ENCODE measurements around the gene MYOM1. TPM values are rescaled to one million over a fixed set of nuclear protein-coding genes. Genes with fewer than 3 reads are reported as not detected.

Gene MYOM1
- total and polyA plus RNA-seq, 7 donors, result 54.8 to 842 (median 388) TPM

GRCh38 chr18:3261373-3262233, 41.8 kb upstream of the MYOM1 start, which contains the start of gene MYL12B:
MYL12B (plus strand) TSS chr18:3262133; CDS start chr18:3272899, 10,766 bp downstream.
- no peak for TF ChIP-seq CTCF (IDR thresholded peaks at IDR 0.05)
- Histone ChIP-seq H3K27ac (peak within 1 kb of the TSS; percentile 99), H3K4me1 (peaks cover 68% of the 10 kb centered on the region), H3K4me3 (peak within 1 kb of the TSS; percentile 91), H3K9me3 (no peaks in the 10 kb centered on the region), H3K36me3 (ENCODE audit: insufficient read depth in 1 of 2, low read depth in 1 of 2) (peaks cover 0 to 26% of the 10 kb centered on the region in 2 donors), H3K27me3 (ENCODE audit: insufficient read depth in 3 of 3, low read length in 2 of 3) (no peaks in the 10 kb centered on the region)
- DNase-seq (peak; percentile 85 to 92), ATAC-seq (peak; percentile 83 to 88 (median 86))
- 0 to 1% (median 0%) methylated on average over 62 to 84 of the region's 84 CpGs for WGBS, 3 donors
- intact Hi-C loops (cut with DNase I), result loop anchor here (5.0 kb wide), 2 partner anchors 186 to 191 kb away; partner anchors contain the start of gene TGIF1 (in 1 of the 2)

- H3K4me3 ChIP-seq, result peak overlapping the region; percentile 91
- DNase-seq, result no peak
- TF ChIP-seq CTCF (IDR thresholded peaks at IDR 0.05), result no peak
- intact Hi-C loops (cut with DNase I), result loop anchor here (5.0 kb wide), 2 partner anchors 186 to 191 kb away; partner anchors contain the start of gene TGIF1 (in 1 of the 2)
- peak overlapping the region; percentile 99 for H3K27ac ChIP-seq
- H3K36me3 ChIP-seq (ENCODE audit: insufficient read depth in 1 of 2, low read depth in 1 of 2), result peaks cover 0 to 32% of the 10 kb centered on the region in 2 donors
- no peaks in the 10 kb centered on the region for H3K9me3 ChIP-seq
- ATAC-seq, result peak in 3 of 4 donors; percentile 1 to 17 (median 16)
- 9 to 12% (median 10%) methylated on average over 5 of the region's 5 CpGs for WGBS, 3 donors
- peaks cover 68% of the 10 kb centered on the region for H3K4me1 ChIP-seq
- no peaks in the 10 kb centered on the region for H3K27me3 ChIP-seq (ENCODE audit: insufficient read depth in 3 of 3, low read length in 2 of 3)
These were observed 41.2 kb upstream of the MYOM1 start for GRCh38 chr18:3260995-3261372.

GRCh38 chr18:3257627-3258120, 37.9 kb upstream of the MYOM1 start:
- Histone ChIP-seq H3K36me3 (ENCODE audit: insufficient read depth in 1 of 2, low read depth in 1 of 2) (peaks cover 16 to 61% of the 10 kb centered on the region in 2 donors), H3K27ac (peak overlapping the region; percentile 99), H3K4me1 (peaks cover 63% of the 10 kb centered on the region), H3K27me3 (ENCODE audit: insufficient read depth in 3 of 3, low read length in 2 of 3) (no peaks in the 10 kb centered on the region), H3K9me3 (no peaks in the 10 kb centered on the region), H3K4me3 (peak overlapping the region; percentile 85)
- 49 to 67% (median 54%) methylated on average over 2 of the region's 2 CpGs for WGBS, 3 donors
- DNase-seq (no peak), ATAC-seq (no peak)
- no peak for TF ChIP-seq CTCF (IDR thresholded peaks at IDR 0.05)
- intact Hi-C loops (cut with DNase I), result no loop called here

GRCh38 chr18:3256693-3257626, 37.2 kb upstream of the MYOM1 start:
- DNase-seq (no peak), ATAC-seq (peak; percentile 15 to 38 (median 32))
- peaks cover 16 to 61% of the 10 kb centered on the region in 2 donors for H3K36me3 ChIP-seq (ENCODE audit: insufficient read depth in 1 of 2, low read depth in 1 of 2)
- H3K27ac ChIP-seq, result peak overlapping the region; percentile 99
- H3K9me3 ChIP-seq, result no peaks in the 10 kb centered on the region
- intact Hi-C loops (cut with DNase I), result no loop called here
- no peaks in the 10 kb centered on the region for H3K27me3 ChIP-seq (ENCODE audit: insufficient read depth in 3 of 3, low read length in 2 of 3)
- TF ChIP-seq CTCF (IDR thresholded peaks at IDR 0.05), result no peak
- peak overlapping the region; percentile 85 for H3K4me3 ChIP-seq
- H3K4me1 ChIP-seq, result peaks cover 70% of the 10 kb centered on the region
- 27 to 36% (median 27%) methylated on average over 5 of the region's 5 CpGs for WGBS, 3 donors
